NCI-H82 (cell line): ENCODE data around the gene HP1BP3.
"Not testable (repeated sequence)": the region's sequence is repeated elsewhere in the genome, so short reads cannot be mapped to it uniquely, and the experiment has no call there.

Source experiments
- DNase-seq: peaks from one replicate; lab custom pipeline; 2025; lab: John Stamatoyannopoulos, UW

Gene HP1BP3

GRCh38 chr1:20787029-20787839, at the start of gene HP1BP3:
HP1BP3 (minus strand) TSS chr1:20787307; CDS start chr1:20780440, 6,867 bp downstream.
- peak; percentile 81 for DNase-seq

DNA sequence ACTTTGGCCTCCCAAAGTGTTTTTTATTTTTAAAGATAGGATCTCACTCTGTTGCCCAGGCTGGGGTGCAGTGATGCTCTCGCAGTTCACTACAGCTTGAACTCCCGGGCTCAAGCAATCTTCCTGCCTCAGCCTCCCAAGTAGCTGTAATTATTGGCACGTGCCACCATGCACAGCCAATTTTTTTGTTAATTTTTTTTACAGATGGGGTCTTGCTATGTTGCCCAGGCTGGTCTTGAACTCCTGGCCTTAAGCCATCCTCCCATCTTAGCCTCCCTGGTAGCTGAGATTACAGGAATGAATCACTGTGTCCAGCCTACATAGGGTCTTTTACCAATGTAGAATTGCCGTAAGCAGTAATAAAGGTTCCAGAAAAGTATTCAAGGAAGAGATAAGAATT, 49.1 kb upstream of the HP1BP3 start:
- no peak for DNase-seq

- DNase-seq, result no peak
These were observed 47.7 kb upstream of the HP1BP3 start for GRCh38 chr1:20834780-20835179.

DNA sequence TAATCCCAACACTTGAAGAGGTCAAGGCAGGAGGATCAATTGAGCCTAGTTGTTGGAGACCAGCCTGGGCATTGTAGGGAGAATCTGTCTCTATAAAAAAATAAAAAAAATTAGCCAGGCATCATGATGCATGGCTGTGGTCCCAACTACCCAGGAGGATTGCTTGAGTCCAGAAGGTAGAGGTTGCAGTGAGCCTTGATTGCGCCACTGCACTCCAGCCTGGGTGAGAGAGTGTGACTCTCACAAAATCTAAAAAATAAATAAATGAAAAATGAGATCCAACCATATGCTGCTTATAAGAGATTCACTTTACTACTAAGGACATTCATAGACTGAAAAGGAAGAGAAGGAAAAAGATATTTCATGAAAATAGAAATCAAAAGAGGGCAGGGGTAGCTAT, 47.1 kb upstream of the HP1BP3 start:
- DNase-seq, result no peak

- no peak for DNase-seq
These were observed 43.3 kb upstream of the HP1BP3 start for GRCh38 chr1:20830378-20830777.

DNA sequence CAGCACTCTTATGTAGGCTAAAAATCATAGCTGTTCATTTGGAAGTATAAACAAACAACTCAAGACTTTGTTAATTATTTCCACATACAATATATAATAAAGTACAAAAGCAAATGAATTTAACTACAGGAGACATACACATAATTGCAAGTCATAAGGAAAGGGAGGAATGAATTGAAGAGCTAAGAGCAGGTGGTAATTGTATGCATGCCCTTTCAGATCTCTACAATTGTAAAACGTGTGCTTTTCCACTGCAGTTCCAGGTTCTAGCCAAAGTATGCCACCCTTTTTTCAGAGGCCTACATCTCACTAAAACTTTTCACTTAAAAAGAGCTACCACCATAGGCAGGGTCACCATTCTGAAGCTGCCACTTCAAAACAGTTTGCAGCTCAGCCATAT, 42.8 kb upstream of the HP1BP3 start:
- DNase-seq, result no peak

- DNase-seq, result no peak
These were observed 42.4 kb upstream of the HP1BP3 start for GRCh38 chr1:20829531-20829930.

DNA sequence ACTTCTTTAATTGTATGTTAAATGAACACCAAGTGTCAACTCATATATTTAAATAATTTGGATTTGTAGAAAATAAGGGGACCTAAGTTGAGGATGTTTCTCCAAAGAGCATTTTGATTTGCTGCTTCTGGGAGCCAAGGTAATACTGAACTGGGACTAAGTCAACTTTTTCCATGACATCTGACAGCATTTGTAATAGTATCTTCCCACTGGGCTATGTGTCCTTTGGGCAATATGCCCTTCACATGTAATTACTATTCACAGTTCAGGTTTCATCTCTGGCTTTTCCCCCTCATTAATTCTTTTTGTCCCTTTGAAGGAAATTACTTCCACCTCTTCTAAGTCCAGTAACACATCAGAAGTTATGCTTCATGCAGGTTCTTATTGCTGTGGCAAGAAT, 36.7 kb upstream of the HP1BP3 start:
- DNase-seq, result no peak

DNA sequence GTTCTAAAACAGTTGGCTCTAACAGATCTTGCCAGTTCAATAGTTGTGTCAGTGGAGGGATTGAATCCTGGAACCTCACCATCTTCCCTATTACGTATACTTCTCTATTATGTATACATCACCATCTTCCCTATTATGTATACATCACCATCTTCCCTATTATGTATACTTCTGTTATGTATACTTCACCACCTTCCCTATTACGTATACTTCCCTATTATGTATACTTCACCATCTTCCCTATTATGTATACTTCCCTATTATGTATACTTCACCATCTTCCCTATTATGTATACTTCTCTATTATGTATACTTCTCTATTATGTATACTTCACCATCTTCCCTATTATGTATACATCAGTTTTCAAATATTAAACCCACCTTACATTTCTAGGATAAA, 34.4 kb upstream of the HP1BP3 start:
- DNase-seq, result no peak

GRCh38 chr1:20819818-20820217, 32.7 kb upstream of the HP1BP3 start:
- DNase-seq, result no peak

GRCh38 chr1:20814534-20814871, 27.4 kb upstream of the HP1BP3 start:
- no peak for DNase-seq

- no peak for DNase-seq
These were observed 24.8 kb upstream of the HP1BP3 start for GRCh38 chr1:20811916-20812315.

- no peak for DNase-seq
These were observed 6.1 kb upstream of the HP1BP3 start for GRCh38 chr1:20793236-20793635.

DNA sequence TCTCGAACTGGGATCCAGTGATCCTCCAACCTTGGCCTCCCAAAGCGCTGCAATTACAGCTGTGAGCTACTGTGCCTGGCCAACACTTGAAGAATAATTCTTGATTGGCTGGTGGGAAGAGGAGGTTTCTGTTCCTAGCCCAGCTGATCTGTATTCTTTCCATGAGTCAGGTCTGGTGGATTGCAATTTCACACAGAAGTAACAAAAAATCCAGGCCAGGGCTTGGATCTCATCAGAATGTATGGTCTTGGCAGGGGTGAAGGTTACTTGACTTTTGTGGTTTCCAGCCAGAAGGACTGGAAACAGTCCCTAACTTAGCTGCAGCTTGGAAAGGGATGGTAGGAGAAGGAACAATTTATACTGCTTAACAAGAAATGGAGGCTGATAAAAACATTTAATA, 5.1 kb upstream of the HP1BP3 start:
- no peak for DNase-seq

DNA sequence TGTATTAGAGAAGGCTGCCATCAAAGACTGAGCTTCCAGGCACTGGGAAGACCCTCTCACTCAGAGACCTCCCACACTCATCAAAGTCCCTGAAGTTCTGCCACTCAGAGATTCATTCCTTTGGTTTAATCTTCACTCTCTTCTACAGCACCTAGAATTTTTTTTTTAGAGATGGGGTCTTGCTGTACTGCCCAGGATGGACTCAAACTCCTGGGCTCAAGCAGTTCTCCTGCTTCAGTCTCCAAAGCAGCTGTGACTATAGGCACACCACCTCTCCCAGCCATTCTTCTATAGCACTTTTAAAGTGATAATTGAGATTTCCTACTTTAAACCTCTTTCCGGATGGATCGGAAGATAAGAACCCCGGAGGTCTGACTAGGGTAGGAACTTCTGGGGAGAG, 3.7 kb upstream of the HP1BP3 start:
- no peak for DNase-seq

DNA sequence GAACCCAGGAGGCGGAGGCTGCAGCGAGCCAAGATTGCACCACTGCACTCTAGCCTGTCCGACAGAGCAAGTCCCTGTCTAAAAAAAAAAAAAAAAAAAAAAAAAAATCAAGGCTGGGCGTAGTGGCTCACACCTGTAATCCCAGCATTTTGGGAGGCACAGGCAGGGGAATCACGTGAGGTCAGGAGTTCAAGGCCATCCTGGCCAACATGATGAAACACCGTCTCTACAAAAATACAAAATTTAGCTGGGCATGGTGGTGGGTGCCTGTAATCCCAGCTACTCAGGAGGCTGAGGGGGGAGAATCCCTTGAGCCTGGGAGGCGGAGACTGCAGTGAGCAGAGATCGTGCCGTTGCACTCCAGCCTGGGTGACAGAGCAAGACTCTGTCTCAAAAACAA, 2.5 kb upstream of the HP1BP3 start:
- not testable (repeated sequence) for DNase-seq

DNA sequence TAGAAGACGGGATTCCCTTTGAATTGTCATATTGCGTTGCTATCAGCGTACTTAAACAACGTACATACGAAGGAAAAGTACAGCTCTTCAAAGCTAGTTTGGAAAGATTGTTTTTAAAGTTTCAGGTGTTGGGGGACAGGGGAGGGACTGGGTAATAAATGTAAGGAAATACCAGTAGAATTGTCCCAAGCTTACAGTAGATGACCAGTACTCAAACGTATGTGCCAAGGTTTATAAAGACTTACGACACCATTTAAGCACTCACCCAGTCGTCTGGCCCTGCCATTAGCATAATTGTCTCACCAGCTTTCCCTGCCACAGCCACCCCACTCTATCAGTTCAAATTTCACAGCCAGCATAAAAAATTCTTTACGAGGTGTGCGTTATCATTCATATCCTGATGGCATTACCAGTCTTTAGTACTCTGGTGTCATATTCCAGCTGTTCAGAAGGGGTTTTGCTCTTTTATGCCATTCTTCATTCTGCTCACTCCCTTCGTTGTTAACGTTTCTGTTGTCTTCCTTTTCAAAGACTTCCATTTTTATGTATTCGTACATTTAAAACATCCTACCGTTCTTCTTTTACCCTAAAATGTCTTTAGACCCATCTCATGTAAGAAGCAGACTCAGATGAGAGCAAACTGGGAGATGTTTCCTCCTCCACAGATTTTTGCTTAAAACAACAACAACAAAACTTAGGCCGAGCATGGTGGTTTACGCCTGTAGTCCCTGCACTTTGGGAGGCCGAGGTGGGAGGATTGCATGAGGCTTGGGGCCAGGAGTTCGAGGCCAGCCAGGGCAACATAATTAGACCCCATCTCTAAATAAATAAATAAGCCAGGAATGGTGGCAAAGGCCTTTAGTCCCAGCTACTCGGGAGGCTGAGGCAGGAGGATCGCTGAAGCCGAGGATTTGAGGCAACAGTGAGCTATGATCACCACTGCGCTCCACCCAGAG, 1.0 kb upstream of the HP1BP3 start:
- DNase-seq, result peak; percentile 68

GRCh38 chr1:20786253-20787028, 666 bp downstream of the HP1BP3 start:
- peak; percentile 98 for DNase-seq

- DNase-seq, result no peak
These were observed 1.2 kb downstream of the HP1BP3 start for GRCh38 chr1:20785907-20786252.

GRCh38 chr1:20775700-20776099, 11.4 kb downstream of the HP1BP3 start:
- DNase-seq, result no peak

- no peak for DNase-seq
These were observed 15.3 kb downstream of the HP1BP3 start for GRCh38 chr1:20771780-20772179.

DNA sequence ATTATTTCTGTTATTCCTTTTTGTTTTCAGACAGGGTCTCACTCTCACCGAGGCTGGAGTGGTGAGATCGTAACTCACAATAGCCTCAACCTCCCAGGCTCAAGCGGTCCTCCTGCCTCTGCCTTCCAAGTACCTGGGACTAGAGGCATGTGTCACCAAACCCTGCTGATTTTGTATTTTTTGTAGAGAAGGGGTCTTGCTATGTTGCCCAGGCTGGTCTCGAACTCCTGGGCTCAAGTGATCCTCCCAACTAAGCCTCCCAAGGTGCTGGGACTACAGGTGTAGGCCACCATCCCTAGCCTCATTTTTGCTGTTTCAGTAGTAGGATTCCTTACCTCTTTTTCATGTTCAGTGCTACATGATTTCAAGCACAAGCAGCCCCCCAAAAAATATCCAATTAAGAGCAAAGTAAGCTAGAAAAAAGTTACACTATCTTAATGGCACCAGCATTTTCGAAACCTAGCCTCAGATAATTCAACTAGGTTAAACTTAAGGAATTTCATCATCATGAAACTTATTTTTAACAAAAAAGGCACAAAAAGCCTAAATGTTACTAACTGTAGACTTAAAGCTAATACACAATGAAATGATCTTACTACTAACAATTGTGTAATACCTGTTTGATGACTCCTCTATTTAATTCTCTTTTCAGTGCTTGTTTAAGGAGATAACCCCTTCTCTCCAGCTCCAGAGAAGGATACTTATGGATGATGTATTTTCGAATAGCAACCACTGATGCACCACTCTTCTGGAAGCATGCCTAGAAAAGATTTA, 16.6 kb downstream of the HP1BP3 start:
- no peak for DNase-seq
